ENCODE results near the gene MS4A3.
"Not testable (repeated sequence)": the region's sequence is repeated elsewhere in the genome, so short reads cannot be mapped to it uniquely, and the experiment has no call there.

Gene MS4A3

DNA sequence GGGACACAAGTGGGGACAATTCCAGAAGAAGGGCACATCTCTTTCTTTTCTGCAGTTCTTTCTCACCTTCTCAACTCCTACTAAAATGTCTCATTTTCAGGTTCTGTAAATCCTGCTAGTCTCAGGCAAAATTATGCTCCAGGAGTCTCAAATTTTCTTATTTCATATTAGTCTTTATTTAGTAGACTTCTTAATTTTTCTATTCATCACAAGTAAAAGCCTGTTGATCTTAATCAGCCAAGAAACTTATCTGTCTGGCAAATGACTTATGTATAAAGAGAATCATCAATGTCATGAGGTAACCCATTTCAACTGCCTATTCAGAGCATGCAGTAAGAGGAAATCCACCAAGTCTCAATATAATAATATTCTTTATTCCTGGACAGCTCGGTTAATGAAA is 31.9 kb downstream of the MS4A3 start, which contains the start of gene MS4A2:
Gene MS4A2 (plus strand): TSS at position 301 of the 400 bp plus-strand sequence. CDS start 102 bp downstream, outside the sequence.
- DNase-seq: no peak

DNA sequence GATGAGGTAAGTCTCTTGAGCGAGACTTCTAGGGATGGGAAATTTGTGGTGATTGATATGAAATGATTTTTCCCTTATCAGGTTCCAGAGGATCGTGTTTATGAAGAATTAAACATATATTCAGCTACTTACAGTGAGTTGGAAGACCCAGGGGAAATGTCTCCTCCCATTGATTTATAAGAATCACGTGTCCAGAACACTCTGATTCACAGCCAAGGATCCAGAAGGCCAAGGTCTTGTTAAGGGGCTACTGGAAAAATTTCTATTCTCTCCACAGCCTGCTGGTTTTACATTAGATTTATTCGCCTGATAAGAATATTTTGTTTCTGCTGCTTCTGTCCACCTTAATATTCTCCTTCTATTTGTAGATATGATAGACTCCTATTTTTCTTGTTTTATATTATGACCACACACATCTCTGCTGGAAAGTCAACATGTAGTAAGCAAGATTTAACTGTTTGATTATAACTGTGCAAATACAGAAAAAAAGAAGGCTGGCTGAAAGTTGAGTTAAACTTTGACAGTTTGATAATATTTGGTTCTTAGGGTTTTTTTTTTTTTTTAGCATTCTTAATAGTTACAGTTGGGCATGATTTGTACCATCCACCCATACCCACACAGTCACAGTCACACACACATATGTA is 39.1 kb downstream of the MS4A3 start:
- DNase-seq: no peak

DNA sequence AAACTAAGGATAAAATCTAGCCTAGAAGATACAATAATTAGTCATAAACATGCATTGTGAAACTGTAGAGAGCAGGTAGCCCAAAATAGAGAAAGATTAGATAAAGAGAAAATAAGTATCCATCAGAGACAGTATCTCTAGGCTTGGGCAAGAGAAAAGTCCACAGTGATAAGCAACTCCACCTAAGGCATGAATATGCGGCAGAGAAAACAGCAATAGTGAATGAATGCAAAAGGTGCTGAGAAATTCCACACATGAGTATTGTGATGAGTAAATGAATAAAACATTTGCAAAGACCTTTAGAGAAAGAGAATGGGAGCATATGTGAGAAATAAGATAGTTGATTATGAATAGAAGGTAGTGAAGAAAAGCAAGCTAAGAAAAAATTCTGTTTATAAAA is 40.7 kb downstream of the MS4A3 start:
- no peak for DNase-seq

DNA sequence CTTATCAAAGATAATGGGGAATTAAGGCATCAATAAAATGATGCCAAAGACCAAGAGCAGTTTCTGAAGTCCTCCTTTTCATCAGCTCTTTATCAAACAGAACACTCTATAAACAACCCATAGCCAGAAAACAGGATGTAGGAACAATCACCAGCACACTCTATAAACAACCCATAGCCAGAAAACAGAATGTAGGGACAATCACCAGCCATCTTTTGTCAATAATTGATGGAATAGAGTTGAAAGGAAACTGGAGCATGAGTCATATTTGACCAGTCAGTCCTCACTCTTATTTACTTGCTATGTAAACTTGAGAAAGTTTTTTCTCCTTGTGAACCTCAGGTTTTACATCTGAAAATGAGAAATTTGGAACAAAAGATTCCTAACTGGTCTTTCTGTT is 42.0 kb downstream of the MS4A3 start:
- no peak for DNase-seq

DNA sequence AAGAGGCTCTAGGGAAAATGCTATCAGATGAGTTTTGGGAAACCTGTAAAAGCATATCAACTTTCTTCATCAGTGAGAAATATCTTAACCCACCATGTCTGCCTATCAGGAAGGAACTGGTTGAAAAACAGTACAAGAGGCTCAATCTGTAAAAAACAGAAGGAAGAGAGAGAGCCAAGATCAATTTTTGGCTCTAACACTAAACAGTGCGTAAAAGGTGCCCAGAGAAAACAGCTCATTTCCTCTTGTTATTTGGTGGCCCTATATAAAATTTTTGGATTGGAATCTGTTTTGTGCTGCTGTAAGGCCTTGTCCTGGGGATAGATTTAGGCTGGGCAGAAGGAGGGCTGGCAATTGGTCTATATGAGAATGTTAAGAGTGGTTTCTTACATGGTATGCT is 44.1 kb downstream of the MS4A3 start:
- no peak for DNase-seq

DNA sequence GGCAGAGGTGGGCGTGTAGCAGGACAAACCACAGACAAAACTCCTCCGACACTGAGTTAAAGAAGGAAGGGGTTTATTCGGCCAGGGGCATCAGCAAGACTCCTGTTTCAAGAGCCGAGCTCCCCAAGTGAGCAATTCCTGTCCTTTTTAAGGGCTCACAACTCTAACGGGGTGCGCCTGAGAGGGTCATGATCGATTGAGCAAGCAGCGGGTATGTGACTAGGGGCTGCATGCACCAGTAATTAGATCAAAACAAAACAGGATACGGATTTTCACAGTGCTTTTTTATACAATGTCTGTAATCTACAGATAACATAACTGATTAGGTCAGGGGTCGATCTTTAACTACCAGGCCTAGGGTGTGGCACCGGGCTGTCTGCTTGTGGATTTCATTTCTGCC is 44.9 kb downstream of the MS4A3 start:
- not testable (repeated sequence) for DNase-seq

DNA sequence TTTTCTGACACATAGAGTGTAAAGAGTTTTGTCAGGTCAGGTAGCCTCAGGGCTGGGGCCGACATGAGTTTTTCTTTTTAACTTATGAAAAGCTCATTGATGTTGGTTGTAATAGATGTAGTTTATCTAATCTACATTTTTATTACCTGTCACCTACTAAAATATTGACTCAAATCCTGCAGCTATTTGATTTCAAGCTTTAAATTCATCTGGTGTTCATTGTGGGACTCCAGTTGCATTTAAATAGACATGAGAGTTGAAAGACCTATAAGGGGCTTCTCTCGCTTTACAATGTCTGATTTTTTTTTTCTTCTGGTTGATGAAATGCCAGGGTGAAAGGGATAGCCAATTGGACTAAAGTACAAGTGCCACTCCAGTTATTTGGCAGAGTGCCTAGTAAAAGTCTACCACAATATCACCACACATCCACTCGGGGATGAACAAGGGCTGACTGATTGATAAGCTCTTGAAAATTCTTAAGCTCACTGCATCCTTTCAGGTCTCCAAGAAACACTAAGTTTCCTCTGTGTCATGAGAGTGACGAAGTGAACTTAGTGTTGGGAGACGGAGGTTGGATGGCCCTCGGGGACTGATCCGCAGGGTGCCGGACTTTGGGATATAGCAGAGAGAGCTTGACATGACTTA is 48.1 kb downstream of the MS4A3 start:
- not testable (repeated sequence) for DNase-seq

DNA sequence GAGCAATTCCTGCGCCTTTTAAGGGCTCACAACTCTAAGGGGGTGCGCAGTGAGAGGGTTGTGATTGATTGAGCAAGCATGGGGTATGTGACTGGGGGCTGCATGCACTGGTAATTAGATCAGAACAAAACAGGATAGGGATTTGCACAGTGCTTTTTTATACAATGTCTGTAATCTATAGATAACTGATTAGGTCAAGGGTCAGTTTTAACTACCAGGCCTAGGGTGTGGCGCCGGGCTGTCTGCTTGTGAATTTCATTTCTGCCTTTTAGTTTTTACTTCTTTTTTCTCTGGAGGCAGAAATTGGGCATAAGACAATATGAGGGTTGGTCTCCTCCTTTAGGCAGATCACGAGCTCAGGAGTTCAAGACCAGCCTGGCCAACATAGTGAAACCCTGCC is 52.2 kb downstream of the MS4A3 start:
- not testable (repeated sequence) for DNase-seq

DNA sequence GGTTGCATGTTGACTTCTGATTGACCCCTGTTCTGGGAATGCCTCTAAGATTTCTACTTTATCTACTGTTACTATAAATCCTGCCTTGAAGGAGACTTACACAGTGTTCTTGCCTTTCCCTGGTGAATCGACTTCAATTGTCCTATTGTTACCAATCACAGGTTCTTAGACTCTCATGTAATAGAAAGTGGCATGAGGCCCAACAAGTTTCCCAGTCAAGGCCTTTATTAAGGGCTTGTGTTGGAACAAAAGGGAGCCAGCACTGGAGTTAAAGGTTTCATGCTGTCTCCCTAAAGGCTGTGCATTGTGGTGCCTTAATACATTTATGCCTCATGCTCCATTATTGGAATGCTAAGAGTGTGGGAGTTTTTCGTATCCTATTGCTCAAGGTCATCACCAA is 55.3 kb downstream of the MS4A3 start:
- DNase-seq: no peak

DNA sequence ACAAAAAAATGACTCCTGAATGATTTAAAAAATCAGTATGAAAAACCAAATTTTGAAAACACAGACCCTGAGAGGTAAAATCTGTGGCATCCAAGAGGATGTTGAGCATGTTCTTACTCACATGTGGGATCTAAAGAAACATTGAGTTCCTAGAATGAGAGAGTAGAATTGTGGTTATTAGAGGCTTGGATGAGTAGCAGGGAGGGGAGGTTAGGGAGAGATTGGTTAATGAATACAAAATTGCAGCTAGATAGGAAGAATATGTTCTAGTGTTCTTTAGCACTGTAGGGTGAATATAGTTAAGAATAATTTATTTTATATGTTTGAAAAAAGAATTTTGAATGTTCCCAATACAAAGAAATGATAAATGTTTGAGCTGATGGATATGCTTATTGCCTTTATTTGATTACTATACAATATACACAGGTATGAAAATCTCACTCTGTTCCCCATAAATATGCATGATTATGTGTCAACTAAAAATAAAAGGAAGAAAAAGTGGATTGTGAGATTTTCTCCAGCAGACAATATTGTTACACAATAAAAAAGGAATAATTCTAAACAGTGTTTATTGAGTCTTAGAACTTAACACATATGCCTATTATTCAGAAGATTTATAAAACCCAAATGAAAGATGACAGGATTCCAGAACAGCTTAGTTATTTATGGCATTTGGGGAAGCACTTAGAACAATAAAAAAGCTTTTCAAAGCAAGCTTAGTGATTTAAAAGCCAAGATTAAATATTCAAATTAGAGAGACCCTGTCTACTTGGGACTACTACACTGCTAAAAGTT is 60.7 kb downstream of the MS4A3 start:
- no peak for DNase-seq

DNA sequence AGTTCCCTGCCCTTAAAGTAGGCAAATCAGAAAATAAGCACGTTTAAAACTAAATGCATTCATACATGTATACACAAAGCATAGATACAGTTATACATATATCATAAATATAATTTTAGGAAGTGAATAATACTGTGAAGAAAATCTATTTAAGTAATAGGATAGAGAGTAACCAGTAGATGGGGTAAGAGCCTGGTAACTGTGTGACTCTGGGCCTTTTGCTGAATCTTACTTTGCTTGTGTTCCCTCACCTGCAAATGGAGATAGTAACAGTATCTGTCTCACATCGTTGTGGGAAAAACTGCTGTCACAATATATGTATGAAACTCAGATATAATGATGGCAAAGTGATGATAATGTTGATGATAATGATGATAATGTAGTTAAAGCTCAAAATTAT is 61.9 kb downstream of the MS4A3 start:
- DNase-seq: no peak

DNA sequence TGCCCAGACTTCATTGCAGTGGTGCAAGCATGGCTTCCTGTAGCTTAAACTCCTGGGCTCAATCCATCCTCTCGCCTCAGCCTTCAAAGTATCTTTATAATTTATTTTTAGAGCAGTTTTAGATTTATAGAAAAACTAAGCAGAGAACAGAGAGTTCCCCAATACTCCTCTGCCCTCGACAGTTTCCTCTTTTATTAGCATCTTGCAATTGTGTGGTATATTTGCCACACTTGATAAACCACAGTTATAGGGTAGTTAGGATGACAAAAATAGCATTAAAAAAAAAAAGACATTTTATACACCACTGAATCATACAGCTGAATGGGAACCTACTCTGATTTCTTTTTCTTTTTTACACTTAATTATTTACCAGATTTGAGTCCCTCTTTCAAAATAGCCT is 63.2 kb downstream of the MS4A3 start:
- no peak for DNase-seq

Measured in right kidney (tissue), 1 donor.